ENCODE results near the gene DHRS4.
"Not testable (repeated sequence)": the region's sequence is repeated elsewhere in the genome, so short reads cannot be mapped to it uniquely, and the experiment has no call there.

- not testable (repeated sequence) for TF ChIP-seq CTCF, POLR2A (IDR thresholded peaks at IDR 0.05)
Observed at GRCh38 chr14:23988223-23988606, 34.6 kb downstream of the DHRS4 start.

Data from heart left ventricle (tissue), 13 donors.